ENCODE results near the gene PKP3. TPM values are rescaled to one million over a fixed set of nuclear protein-coding genes. Genes with fewer than 3 reads are reported as not detected.

The PKP3 gene
- total and polyA plus RNA-seq, 9 of the 15 experiments (the other 6 are each of a cell fraction or from before 2014, with no cell fraction given) = 0.11 to 110 (median 30.7) TPM

GRCh38 chr11:355581-356458 lies 38.2 kb upstream of the PKP3 start (continued):
- no peak for TF ChIP-seq ATF2 (CRISPR knock-in tag; IDR thresholded peaks at IDR 0.05)
- TF ChIP-seq PBX2 (CRISPR knock-in tag; IDR thresholded peaks at IDR 0.05; ENCODE audit: low read depth) = no peak
- TF ChIP-seq PBX2 (tag; conservative IDR thresholded peaks at IDR 0.05; ENCODE audit: low read depth) = no peak; the same call in 1 of the 2 replicates
- no peak for TF ChIP-seq ATF6 (CRISPR knock-in tag; IDR thresholded peaks at IDR 0.05)
- peak; percentile 66; the same call in 1 of the 2 replicates for TF ChIP-seq IRF9 (tag; IDR thresholded peaks at IDR 0.05)
- TF ChIP-seq ZBTB33 (CRISPR knock-in tag; IDR thresholded peaks at IDR 0.05) = no peak
- no peak for TF ChIP-seq TAL1 (IDR thresholded peaks at IDR 0.05)
- no peak; a peak in 1 of 4 replicates for TF ChIP-seq TBL1XR1 (IDR thresholded peaks at IDR 0.05; ENCODE audit: low read length in 2 of 2)
- TF ChIP-seq TEAD2 (tag; IDR thresholded peaks at IDR 0.05) = no peak
- no peak for TF ChIP-seq ZBTB8A (IDR thresholded peaks at IDR 0.05; ENCODE audit: partially characterized antibody)
- TF ChIP-seq YBX1 (IDR thresholded peaks at IDR 0.05) = no peak
- TF ChIP-seq CBX2 (IDR thresholded peaks at IDR 0.05; ENCODE audit: insufficient read depth, low read length, poor library complexity, severe bottlenecking) = no peak

Data from K562 (cell line).